GM10266 (cell line): ENCODE results near the gene IFT20.

Experiments
- DNase-seq: peaks from one replicate; pipeline ENCODE4 v3.0.0; 2012; ENCODE audit errors: extremely low spot score
- TF ChIP-seq, protein P1 (sequence below): IDR thresholded peaks from 2 replicates; pipeline ENCODE4 v1.5.1; 2012; ENCODE audit warnings: mild to moderate bottlenecking, low read depth; ENCODE audit not compliant: control insufficient read depth, insufficient read depth; ENCODE audit errors: missing control alignments

The IFT20 gene

DNA sequence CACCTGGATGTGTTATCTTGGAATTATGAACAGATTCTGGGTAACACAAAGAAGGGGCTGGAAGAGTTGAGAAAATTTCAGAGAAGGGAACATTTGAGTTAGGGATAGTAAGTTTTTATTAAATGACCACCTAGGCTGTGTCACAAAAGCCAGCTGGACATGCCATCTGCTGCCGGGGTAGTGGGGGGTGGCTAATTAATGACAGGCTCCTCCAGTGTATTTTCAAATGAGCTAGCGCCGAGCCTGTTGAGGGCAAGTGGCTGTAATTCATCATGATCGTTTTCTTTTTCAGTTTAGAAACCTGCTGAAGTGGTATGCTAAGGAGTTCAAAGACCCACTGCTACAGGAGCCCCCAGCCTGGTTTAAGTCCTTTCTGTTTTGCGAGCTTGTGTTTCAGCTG lies 10.1 kb downstream of the IFT20 start:
- TF ChIP-seq, protein P1, sequence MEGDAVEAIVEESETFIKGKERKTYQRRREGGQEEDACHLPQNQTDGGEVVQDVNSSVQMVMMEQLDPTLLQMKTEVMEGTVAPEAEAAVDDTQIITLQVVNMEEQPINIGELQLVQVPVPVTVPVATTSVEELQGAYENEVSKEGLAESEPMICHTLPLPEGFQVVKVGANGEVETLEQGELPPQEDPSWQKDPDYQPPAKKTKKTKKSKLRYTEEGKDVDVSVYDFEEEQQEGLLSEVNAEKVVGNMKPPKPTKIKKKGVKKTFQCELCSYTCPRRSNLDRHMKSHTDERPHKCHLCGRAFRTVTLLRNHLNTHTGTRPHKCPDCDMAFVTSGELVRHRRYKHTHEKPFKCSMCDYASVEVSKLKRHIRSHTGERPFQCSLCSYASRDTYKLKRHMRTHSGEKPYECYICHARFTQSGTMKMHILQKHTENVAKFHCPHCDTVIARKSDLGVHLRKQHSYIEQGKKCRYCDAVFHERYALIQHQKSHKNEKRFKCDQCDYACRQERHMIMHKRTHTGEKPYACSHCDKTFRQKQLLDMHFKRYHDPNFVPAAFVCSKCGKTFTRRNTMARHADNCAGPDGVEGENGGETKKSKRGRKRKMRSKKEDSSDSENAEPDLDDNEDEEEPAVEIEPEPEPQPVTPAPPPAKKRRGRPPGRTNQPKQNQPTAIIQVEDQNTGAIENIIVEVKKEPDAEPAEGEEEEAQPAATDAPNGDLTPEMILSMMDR: no peak
- no peak for DNase-seq

DNA sequence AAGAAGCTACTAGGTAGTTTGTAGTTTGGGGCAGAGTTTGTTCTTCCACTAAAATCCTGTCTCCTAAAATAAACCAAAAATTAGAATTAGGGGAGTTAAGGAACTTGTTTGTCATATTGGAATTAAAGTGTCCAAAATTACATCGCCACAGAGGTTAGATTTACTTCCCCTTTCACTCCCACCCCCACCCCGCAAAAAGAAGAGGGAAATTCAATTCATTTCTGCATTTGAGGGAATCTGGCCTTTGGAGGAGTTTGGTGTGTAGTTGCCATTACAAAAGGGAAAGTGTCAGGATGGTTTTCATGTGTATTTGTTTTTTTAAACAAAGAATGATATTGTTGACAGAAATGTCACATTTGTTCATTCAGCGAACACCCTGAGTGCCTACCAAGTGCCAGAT lies 10.5 kb downstream of the IFT20 start:
- DNase-seq: no peak
- TF ChIP-seq, protein P1: no peak

DNA sequence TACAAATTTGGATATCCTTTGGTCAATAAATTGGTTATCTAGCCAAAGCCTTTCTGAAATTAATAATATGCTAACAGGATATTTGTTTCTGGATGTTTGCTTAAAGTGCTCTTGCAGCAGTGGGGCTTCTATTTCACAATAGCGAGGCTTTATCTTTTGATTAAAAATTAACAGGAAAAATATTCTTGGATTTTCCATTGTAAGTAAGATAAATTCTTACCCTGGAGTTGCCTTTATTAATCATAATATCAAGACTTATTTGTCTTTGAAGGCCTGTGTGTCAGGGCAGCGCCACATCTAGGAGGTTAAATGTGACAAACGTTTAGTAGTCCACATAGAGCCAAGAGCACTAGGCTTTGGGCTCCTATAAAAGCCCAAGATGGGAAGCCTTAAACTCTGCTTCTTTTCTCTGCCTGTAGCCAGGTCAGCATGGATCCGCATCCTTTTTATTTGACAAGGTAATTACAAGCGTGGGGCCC lies 11.0 kb downstream of the IFT20 start:
- TF ChIP-seq, protein P1: no peak
- DNase-seq: no peak

DNA sequence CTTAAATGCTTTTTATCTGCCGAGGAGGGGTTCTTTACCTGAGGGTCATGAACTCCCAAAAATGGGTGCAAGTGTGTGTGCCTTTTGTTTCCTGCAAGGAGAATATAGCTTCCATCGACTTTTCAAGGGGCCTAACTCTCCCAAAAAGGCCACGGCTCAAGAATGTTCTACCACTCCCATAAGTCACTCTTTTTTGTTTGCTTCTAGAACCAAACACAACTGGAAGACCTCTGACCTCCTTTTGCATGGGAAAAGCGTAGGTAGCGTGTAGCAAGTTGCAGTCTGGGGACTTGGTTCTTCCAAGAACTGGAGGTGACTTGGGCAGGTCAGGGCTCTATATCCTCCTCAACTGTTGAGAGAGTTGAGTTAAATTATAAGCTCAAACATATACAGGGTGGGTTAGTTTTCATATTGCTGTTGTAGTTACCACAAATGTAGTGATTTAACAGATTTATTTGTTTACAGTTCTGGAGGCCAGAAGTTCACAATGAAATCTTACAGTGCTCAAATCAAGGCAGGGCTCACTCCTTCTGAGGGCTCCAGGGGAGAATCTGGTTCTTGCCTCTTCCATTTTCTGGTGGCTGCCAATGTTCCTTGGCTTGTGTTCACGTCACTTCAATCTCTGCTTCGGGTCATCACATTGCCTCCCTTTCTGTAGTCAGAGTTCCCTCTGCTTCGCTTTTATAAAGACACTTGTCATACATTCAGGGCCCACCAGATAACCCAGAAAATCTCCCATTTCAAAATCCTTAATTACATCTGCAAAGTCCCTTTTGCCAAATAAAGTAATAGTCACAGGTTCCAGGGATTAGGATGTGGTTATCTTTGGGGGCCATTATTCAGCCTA lies 14.8 kb downstream of the IFT20 start:
- TF ChIP-seq, protein P1: no peak
- no peak for DNase-seq

DNA sequence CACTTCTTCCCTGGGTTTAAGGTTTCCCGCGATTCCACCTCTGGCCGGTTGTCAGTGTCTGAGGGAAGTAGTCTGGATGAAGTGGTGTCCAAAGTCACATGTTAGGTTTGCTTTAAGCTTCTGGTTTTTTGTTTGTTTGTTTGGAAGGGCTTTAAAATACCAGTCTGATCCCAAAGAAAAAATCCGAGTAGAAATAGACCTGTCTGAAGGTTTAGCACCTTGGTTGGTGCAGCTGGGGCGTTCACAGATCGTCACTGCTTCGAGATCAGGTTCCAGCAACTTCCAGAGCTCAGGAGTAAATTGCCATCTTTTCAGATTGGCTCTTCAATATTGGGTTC lies 15.7 kb downstream of the IFT20 start:
- DNase-seq: no peak
- TF ChIP-seq, protein P1: no peak

DNA sequence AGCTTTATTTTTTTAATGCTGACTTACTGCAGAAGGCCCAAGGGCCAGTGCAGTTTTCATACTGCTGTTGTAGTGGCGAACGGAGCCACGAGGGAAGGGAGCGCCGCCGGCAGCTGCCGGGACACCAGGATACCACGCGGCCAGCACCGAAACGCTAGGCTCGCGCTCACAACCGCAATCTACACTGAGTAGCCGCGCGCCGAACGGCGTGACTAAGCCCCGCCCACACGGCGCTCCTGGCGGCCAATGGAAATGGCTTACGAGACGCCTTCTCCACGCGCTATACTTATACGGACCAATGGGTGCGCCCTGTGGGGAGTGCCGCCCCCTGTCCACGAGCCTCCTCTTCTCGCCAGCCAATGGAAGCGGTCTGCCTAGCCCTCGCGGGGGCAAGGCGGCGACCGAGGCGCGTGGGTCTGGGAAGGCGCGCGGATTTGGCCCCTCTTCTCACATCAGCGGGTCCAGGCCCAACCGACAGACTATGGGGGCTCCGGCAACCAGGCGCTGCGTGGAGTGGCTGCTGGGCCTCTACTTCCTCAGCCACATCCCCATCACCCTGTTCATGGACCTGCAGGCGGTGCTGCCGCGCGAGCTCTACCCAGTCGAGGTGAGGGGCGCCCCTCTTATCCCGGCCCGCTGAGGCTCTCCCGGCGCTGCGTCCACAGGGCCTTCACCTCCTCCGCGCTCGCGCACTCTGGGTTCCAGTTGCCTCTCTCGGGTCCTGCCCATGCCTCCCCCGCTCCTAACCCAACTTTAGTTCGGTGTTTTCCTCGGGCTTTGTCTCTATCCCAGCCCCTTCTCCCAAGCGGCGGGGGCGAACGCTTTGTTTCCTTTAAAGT lies 16.3 kb downstream of the IFT20 start, which contains the start of gene TMEM97:
Gene TMEM97, plus strand, starts transcription at position 442 of the 839 bp plus-strand sequence. Its CDS starts 40 bp downstream, at position 482.
- peak; percentile 96 for DNase-seq
- TF ChIP-seq, protein P1: no peak
